Stimulated activated CD4-positive, alpha-beta T cell treated with anti-CD3 and anti-CD28 coated beads, Interleukin-15, amount 100 ng/mL, for 48 hours (primary cell): ENCODE measurements around the gene CYYR1.

Experiments used
- DNase-seq, 2 donors: peaks; one replicate each; pipeline ENCODE4 v3.0.0-alpha.2; 2020; ENCODE audit warnings: low read depth in 2 of 2

CYYR1 gene

DNA sequence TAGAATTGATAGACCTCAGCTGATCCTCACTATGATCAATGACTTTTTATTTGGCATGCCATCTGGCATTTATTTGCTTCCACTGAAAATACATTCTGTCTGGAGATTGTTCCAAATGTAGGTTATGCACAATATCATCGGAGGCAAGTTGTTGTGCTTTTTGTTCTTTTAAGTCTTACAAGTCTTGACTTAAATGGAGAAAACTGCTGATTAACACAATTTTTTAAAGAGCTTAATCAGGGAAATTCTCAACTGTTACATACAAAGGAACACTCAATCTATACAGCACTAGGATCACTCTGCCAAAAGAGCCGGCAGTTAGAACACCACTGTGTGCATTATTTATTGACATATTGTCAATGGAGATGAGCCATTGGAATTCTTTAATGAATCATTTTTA lies 19.2 kb downstream of the CYYR1 start:
- no peak for DNase-seq

DNA sequence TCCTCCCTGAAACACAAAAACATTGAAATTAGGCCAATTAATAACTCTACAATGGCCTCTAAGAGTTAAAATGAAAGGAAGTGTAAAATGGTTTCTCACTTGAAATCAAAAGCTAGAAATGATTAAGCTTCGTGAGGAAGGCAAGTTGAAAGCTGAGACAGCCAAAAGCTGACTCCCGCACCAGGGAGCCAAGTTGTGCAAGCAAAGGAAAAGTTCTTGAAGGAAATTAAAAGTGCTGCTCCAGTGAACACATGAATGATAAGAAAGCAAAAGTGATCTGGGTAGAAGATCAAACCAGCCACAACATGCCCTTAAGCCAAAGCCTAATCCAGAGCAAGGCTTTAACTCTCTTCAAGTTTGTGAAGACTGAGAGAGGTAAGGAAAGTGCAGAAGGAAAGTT lies 22.8 kb downstream of the CYYR1 start:
- DNase-seq, result no peak

DNA sequence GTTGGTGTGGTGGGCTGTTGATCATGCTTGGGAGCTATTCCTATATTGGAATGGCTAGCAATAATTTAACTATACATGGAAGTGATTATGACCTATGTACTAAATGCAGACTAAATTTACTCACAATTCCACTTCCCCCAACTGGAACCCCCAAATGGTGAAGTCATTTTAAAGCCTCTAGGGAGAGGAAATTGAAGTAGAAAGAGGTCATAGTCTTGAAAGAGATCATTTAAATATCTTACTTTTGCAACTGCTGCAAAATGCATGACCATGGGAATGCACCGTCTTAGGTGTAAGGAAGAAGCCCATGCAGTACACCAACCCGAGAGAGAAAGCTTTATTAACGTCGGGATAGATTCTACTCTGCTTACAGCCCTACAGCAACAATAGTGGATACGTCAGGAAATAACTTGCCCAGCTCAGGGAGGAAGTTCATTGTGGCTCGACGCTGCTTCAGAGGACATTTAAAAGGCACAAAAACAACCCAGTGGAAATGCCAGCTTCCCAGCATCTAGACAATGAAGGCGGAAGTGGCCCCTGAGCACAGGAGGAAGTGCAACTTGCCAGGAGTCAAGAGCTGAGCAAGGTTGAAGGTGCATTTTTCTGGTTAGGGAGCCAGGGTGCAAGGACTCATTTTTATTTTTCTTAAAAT lies 26.5 kb downstream of the CYYR1 start:
- DNase-seq, result no peak

DNA sequence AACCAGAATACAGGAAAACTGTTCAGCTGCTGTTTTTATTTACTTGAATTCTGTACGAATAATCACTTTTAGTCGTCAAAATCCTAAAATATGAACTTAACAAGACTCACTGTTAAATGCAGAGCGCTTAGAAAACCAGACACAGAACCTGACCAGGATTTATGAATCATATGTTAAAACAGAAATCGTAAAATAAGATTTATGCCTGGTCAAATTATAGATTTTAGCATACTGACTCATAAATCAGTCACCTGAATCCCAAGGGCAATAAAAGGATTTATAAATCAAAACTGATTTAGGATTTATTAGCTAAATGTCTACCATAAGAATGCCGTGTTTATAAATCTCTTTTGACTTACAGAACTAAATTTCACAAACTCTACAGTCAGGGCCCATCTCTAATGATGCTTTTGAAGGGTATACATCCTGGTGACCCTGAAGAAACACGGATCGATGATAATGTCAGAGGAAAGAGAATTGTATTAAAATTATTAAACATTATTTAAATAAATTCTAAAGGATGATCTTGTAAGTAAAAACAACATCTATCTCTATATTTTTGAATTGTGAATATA lies 28.8 kb downstream of the CYYR1 start:
- DNase-seq, result no peak

DNA sequence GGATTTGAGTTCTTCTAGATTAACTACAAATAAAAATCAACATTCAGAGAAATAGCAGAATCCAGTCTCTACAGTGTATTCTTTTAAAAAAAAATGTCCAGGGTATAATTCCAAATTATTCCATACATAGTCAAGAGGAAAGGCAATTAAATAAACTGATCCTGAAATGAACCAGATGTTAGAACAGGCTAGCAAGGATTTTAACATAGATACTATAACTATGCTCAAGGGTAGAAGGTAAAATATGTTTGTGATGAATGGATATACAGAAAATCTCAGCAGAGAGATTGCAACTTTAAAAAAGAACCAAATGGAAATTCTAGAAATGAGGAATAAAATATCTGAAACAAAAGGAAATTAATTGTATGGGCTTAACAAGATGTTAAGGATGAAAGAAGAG lies 32.4 kb downstream of the CYYR1 start:
- no peak for DNase-seq

DNA sequence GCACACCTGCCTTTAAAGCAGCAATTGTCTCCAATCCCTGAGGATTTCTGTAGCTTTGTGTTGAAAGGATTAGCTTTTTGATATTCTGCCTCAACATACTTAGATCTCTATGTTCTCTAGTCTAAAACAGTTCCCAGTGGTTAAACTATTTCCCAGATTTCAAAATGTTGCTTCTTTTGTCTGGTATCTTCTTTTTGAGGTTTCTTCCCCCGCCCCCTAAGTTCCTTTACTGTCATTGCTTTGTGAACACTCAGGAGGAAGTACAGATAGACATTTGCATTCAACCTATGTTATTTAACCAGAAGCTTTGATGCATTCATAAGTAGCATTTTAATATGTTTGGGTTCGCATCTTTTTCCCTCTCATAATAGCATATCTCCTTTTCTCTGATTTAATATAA lies 33.5 kb downstream of the CYYR1 start:
- DNase-seq, result no peak

DNA sequence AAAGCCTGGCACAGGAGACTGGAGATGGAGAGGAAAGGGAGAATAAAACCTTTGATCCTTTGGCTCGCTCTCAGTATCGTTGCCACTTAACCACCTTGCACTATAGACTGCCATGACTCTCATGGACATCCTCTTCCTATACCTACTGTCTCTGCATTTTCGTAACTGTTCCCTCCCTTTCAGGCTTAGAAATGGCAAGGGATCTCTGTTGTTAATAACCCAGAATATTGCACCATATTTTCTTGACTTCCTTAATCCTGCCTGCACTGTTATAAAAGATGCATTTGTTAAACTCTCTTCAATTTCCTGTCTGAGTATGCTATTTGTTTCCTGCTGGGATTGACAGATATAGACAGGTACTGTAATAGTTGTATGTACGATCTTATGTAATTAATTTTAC lies 38.6 kb downstream of the CYYR1 start:
- DNase-seq, result no peak

DNA sequence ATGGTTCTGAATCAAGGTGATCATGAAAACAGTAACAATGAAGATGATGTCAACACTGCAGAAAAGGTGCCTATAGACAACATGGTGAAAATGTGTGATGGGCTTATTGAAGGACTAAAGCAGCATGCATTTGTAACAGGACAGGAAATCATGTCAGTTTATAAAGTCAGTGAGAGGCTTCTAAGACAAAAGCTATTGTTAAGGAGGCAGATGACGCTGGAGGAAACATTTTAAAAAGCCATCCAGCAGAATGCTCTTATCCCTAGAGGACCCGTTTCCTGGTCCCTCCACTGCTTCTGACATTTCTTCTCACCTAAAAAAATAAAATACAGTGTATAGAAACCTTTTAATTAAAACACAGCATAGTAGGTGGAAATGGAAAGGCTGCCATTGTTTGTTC lies 40.9 kb downstream of the CYYR1 start:
- no peak for DNase-seq

DNA sequence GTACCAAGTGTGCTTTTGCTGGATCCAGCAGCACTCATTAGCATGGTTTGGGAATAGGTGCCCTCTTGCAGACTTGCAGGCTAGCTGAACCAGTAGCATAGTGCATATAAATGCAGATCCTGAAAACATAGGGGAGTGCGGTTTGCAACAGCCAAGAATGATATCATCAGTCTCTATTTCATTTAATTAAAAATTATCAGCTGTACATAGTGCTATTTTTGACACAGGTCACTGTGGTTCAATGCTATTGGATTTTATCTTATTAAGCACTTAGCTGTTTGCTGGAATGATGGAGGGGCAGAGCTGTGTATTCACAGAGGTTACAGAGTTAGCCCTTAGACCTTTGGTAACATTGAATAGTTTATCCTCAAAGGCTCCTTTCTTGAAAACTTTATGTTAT lies 43.6 kb downstream of the CYYR1 start:
- DNase-seq, result no peak

DNA sequence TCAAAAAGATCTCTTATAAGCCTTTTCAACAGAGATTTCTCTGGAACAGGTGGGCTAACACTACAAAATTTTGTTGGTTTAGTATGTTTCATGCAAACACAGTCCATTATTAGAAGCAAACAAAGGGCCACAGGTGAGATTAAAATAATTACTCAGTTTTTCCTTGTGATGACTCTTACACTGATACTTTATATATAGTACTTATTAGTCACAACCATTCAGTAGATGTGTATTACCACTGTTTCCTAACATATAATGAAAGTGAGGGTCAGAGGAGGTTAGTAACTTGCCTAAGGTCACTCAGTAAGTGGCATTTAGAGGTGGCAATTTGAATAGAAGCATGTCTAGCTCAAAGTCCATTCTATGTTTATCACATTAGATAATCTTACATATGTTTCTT lies 44.2 kb downstream of the CYYR1 start:
- DNase-seq, result no peak

DNA sequence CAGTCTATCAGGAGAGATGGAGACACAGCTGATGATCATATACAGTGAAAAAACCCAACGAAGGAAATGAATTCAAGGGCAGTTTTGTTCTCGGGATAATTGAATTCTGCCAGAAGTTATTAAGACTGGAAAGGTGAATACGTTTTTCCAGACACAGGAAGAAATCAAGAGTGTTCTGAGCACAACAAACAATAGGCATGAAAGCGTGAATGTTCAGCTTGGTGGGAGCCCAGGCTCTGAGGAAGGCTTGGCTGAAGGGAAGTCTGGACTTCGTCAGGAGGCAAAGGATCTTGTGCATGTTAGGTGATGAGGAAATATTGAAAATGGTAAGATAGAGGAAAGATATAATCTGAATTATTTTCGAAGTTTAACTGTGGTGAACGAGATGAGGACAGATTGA lies 50.4 kb downstream of the CYYR1 start:
- DNase-seq, result no peak

DNA sequence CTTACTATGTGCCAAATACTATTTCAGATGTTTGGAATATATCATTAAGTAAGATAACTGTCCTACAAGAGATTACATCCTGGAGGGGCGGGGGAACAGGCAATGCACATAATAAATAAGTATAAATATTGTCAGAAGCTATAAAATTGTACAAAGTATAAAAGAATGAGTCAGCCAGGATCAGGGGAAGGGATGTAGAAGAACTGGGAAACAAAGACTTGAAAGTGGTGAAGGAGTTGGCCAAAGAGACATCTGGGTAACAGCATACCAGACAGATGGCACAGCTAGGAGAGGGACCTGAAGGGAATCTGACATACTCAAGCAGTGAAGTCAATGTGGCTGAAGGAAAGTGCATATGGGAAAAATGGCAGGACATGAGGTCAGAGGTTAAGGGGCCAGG lies 53.9 kb downstream of the CYYR1 start:
- DNase-seq, result no peak

DNA sequence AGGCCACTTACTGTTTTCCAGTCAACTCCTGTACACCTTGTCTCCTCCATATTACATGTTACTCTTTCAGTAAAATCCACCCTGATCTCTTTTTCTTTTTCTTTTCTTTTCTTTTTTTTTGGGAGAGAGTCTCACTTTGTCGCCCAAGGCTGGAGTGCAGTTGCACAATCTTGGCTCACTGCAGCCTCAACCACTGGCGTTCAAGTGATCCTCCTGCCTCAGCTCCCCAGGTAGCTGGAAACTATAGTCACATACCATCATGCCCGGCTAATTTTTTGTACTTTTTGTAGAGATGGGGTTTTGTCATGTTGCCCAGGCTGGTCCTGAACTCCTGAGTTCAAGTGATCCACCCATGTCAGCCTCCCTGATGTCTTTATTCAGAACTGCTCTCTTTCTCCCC lies 57.8 kb downstream of the CYYR1 start:
- DNase-seq, result no peak

DNA sequence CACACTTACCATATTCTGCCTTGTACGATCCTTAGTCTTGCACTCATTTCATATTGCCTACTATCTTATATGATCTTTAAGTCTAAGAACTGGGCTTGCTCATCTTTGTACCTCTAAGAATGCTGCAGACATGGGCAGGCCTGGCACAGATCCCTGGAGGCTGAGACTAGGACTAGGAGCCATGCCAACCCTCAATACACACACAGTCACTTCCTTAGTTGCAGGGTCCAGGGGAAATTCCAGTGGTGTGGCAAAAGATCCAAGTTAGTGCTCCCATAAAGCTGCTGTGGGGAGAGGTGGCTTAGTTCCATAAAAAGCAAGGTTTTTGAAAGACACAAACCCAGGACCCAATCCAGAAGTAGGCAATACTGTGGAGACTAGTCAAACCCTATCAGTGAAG lies 59.9 kb downstream of the CYYR1 start:
- DNase-seq, result no peak

DNA sequence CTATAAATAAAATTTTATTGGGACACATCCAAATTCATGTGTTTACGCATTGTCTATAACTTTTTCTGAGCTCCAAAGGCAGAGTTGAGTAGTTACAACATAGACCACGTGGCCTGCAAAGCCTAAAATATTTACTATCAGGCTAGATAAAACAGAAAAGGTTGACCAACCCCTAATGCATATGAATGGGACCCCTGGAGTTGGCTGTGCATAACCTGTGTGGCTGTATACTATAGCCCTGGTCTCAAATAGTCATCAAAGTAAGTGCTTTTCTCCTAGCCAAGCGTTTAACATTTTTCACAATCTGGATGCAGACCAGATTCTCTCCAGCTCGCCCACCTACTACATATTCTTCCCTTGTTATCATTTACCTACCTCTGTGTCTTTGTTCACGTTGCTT lies 60.4 kb downstream of the CYYR1 start:
- no peak for DNase-seq

DNA sequence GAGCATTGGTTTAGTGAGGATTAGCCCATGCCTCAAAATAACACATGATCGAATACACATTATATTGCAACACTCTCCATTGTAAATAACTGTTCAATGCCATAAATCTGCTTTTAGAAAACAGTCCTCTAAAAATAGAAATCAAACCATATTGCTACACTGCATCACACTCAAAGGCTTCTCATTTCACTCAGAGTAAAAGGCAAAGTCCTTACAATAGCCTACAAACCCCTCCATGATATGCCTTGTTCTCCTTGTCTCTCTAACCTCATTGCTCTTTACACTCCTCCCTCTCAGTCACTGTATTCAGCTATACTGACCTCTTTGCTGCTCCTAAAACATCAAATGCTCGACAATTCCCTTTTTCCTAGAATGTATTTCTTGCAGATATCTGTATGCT lies 64.2 kb downstream of the CYYR1 start:
- no peak for DNase-seq

DNA sequence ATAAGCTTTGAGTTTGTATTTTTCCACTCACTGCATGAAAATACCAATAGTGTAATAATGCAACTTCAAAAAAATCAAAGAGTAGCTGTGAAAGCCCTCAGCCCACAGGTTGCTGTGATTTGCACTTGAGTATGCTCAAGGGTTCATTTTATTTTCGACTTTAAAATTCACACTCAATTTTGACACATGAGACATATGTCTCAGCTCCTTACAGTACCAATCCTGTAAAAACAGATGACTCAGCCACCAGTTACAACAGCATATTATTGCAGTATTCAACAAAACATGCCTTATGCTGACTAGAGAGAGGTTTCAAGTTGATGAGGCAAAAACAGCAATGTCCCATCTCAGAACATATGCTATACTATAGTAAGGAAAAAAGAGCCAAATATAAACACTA lies 66.1 kb downstream of the CYYR1 start:
- DNase-seq, result no peak

DNA sequence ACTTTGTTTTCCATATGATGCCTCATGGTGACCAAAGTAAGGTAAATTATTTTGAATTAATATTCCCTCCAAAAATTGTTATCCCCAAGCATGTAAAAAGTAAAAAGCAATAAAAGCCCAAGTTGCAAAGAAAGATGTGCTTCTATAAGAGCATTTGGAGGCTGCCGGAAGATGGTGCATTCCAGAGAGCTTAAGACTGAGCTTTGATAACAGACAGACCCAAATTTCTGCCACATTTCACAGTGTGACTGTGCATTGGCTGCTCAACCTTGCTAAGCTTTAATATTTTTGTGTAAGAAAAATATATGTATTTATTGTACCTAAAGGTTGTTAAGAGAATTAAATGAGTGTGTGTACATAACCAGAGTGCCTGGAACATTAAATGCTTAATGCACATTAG lies 67.9 kb downstream of the CYYR1 start:
- DNase-seq, result no peak

DNA sequence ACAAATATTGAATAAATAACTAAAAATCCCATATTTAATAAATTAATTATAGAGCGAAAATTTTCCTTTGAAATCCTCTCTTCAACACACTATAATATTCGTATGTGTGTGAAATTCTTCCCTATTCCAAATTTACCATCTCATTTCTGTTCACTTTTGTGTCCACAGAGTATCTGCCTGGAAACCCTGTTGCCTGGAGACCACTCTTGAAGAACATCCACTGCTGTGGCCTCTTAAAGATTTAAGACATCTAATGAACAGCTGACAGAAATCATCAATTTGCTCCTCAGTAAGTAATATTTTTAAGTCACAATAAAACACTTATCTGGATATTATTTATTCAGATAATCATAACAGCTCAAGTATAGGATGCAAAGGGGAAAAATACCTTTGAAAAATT lies 69.7 kb downstream of the CYYR1 start:
- DNase-seq, result no peak

DNA sequence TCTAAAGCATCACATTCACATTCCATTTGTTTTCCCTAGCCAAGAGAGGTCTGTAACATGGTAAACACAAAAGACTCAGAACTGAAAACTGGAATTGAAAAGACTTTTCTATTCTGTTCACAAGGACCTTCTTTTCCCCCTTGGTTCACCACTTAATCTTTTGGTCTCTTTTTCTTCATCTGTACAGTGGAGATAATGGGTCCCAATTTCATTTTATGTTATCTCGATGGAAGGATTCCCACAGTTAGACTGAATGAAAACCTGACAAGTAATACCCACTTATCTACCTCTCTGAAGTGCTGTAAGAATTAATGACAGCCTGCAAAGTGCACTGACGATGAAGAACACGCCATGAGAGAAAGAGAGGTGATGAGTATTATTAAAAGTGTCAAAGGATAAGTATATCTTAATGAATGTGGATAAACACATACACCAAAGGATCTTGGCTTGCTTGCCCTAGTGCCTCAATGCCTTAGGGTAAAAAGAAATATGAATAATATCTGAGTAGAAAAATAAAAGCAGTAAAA lies 71.5 kb downstream of the CYYR1 start:
- no peak for DNase-seq

DNA sequence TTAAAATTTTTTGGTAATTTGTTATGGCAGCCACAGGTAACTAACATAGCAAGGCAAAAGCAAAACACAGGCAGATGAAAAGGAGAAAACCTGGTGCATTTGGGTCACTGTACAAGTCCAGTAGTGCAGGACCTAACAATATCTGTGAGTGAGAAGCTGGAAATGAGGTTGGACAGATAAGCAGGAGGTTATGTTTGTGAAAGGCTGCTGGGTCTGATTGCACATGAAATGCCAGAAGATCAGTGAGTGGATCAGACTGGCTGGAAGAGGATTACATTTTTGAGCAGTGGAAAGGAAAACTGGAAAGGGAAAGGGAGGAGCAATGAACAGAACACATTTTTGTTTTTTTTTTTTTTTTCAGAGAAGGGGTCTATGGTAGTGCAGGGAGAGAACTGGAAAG lies 73.6 kb downstream of the CYYR1 start:
- no peak for DNase-seq

DNA sequence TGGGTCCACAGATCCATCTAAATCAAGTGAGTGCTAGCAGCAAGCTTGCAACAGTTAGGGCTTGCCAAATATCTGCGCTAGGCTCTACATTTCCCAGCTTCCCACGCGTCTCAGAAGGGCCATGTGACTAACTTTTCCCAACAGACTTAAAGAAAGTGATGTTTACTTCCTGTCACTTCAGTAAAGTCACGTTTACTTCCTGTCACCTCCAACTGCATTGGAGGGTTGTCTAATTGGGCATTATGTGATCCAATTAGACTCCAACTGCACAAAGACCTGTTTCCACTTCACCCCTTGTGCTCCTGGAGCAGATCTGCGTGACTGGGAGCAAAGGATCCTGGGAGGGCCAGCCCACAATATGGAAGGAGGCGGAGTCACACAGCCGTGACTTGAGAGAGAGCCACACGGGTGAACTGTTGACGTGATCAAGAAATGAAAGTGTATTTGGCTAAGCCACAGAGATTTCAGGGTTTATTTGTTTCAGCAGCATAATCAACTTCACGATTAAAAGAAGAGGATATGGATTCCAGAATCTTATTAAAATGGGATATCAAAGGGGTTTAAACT lies 77.7 kb downstream of the CYYR1 start:
- no peak for DNase-seq

DNA sequence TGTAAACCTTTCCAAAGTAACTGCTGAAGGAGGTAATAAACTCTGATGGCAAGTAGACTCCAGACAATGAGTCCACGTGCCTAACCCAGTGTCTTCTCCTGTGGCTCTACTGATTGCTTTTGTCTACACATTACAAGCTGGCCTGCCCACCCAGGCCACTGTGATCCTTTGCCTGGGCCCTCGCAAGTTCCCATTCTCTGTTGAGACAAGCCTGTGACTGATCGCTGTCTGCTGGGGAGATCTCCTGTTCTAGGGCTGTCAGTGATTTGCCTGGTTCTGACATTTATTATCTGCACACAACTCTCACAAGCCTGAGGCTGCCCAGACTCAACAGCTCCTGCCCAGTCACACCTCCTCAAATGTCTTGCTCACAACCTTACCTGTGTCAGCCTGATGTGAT lies 81.4 kb downstream of the CYYR1 start:
- no peak for DNase-seq

DNA sequence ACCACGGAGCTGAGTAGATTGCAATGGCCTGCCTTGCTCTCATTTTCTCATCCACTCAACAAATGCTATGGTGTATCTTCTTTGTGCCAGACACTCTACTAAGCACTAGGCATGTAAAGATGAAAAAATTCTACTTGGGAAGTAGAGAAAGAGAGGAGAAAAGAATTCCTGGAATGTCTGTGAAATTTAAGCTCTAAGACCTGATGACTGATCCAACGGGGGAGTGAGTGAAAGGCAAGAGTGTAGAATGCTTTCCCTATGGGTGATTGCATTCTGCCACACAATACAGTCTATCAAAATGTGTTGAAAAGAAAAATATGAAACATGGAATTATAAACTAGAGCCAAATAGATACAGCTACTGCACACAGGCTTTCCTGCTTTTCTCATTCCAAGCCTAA lies 82.3 kb downstream of the CYYR1 start:
- DNase-seq, result no peak
